Subcutaneous abdominal adipose tissue (tissue), 5 donors: ENCODE data around the gene FMN1.

ENCODE experiments used
- H3K27ac ChIP-seq: one replicate; pipeline ENCODE4 v1.7.0; 2013; ENCODE audit warnings: low read depth, mild to moderate bottlenecking, inconsistent platforms, low read length, moderate library complexity
- H3K27me3 ChIP-seq, 5 donors: one replicate each; pipeline ENCODE4 v1.7.0; 2013; ENCODE audit warnings: low read length in 5 of 5, inconsistent platforms in 1 of 5; ENCODE audit not compliant: control insufficient read depth in 5 of 5, insufficient read depth in 4 of 5
- H3K36me3 ChIP-seq, 5 donors: one replicate each; pipeline ENCODE4 v1.7.0; 2013; ENCODE audit warnings: low read length in 5 of 5; ENCODE audit not compliant: control insufficient read depth in 5 of 5, insufficient read depth in 5 of 5
- H3K4me1 ChIP-seq, 5 donors: one replicate each; pipeline ENCODE4 v1.7.0; 2013; ENCODE audit warnings: low read length in 5 of 5, mild to moderate bottlenecking in 3 of 5, moderate library complexity in 1 of 5; ENCODE audit not compliant: control insufficient read depth in 5 of 5, insufficient read depth in 5 of 5
- H3K4me3 ChIP-seq, 5 donors: one replicate each; pipeline ENCODE4 v1.7.0; 2013; ENCODE audit warnings: low read length in 5 of 5, low read depth in 1 of 5
- H3K9ac ChIP-seq, 5 donors: one replicate each; pipeline ENCODE4 v1.7.0; 2013; ENCODE audit warnings: low read length in 5 of 5, mild to moderate bottlenecking in 4 of 5, moderate library complexity in 3 of 5
- H3K9me3 ChIP-seq, 5 donors: one replicate each; pipeline ENCODE4 v1.7.0; 2013; ENCODE audit warnings: low read length in 5 of 5; ENCODE audit not compliant: control insufficient read depth in 5 of 5
- donor health status: healthy.
- donor health status: healthy.
- donor health status: healthy.
- donor health status: healthy.
- donor health status: healthy.

The FMN1 gene

DNA sequence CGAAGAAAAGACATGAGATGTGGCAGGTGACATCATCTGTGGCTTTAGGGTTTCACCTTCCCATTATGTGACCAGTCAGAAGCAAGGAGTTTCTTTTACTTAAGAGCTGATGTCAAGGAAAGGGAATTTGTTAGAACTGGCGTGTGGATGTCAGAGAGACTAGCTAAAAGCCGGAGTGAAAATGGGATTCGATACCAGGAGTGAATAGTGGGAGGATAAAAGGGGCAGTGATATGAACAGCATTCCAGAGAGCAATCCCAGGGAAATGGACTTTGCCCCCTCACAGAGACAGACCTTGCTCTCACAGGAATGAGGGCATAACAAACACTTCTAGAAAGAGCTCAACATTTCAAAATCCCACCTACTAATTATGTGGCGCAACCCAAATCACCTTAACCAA, 5.9 kb upstream of the FMN1 start:
- Histone ChIP-seq H3K9ac (no peak overlapping the region), H3K27me3 (peaks cover 0 to 9% (median 0%) of the 10 kb centered on the region in 5 donors), H3K4me3 (no peak overlapping the region), H3K36me3 (no peaks in the 10 kb centered on the region), H3K27ac (no peak overlapping the region), H3K4me1 (peaks cover 0 to 4% (median 2%) of the 10 kb centered on the region in 5 donors), H3K9me3 (no peaks in the 10 kb centered on the region)

DNA sequence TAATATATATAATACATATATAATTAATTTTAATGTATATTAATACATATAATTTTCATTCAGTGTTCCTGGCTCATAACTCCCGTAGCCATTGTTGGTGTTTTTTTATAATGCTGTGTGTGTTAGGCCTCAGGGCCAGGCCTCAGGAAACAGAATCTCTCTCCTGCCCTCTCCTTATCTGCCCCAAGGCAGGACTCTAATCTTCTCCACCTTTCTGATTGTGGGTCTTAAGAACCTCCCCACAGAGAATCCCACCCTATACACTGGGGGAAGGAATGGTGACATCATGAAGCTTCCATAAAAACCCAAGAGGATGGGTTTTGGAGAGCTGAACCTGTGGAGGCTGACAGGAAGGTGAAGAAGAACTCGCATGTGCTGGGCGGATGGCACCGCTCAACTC, 4.0 kb upstream of the FMN1 start:
- peaks cover 5 to 17% (median 13%) of the 10 kb centered on the region in 5 donors for H3K4me1 ChIP-seq
- H3K9me3 ChIP-seq = no peaks in the 10 kb centered on the region
- H3K27me3 ChIP-seq = peaks cover 0 to 9% (median 0%) of the 10 kb centered on the region in 5 donors
- no peaks in the 10 kb centered on the region for H3K36me3 ChIP-seq
- H3K4me3 ChIP-seq = no peak overlapping the region
- H3K27ac ChIP-seq = no peak overlapping the region
- no peak overlapping the region for H3K9ac ChIP-seq

DNA sequence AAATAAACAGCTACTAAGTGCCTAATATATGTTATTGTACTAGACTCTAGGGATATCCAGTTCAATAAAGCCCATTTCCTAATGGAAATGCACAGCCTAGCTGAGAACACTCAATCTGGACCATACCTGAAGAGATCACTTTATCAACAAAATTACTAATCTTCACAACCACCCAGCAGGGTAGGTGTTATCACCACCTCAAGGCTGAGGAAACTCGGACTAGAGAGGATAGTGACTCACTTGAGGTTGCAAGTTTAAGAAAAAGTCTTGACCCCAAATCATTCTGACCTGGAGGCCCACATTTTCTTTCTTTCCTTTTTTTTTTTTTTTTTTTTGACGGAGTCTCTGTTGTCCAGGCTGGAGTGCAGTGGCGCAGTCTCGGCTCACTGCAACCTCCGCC, 3.1 kb upstream of the FMN1 start:
- Histone ChIP-seq H3K4me1 (peaks cover 5 to 17% (median 13%) of the 10 kb centered on the region in 5 donors), H3K4me3 (no peak overlapping the region), H3K9ac (no peak overlapping the region), H3K27me3 (peaks cover 0 to 9% (median 2%) of the 10 kb centered on the region in 5 donors), H3K36me3 (no peaks in the 10 kb centered on the region), H3K27ac (no peak overlapping the region), H3K9me3 (no peaks in the 10 kb centered on the region)

DNA sequence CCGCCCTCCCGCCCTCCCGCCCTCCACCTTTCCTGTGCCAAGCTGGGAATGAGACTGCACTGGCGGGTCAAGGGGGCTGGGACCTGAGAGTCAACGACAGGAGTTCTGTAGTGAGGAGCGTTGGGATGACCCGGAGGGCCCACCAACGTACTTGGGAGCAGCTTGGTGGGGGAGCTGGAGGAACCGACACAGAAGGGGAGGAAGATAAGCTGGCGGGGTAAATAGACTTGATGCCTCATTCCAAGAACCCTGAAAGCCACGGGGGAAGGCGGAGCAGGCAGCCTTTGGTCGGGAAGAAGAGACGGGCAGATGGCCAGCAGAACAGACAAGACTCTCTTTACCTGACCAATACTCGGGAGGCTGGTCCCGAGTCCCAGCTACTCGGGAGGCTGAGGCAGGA, 277 bp downstream of the FMN1 start:
- H3K4me3 ChIP-seq = peak overlapping the region; percentile 60 to 84 (median 75)
- no peaks in the 10 kb centered on the region for H3K36me3 ChIP-seq
- no peak overlapping the region for H3K27ac ChIP-seq
- peaks cover 0 to 9% (median 5%) of the 10 kb centered on the region in 5 donors for H3K27me3 ChIP-seq
- H3K9ac ChIP-seq = peak overlapping the region in 1 of 5 donors; percentile 20
- H3K4me1 ChIP-seq = peaks cover 5 to 14% (median 10%) of the 10 kb centered on the region in 5 donors
- no peaks in the 10 kb centered on the region for H3K9me3 ChIP-seq

DNA sequence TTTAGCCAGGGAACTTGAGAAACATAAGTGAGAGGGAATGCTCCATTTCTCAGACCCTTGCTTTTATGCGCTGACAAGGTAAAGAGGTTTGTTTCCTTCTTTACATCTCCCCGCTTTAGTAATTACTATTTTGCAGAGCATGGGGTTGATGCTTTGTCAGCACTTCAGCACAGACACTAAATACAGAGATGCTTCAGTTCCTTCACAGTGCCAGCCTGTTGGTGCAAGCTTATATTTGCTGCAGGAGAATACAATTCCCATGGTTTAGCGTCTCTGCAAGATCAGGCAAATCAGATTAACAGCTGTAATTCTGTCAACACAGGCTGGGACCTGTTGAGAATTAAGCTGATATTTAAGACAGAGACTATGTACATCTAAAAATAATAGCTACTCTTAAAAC, 2.9 kb downstream of the FMN1 start:
- no peak overlapping the region for H3K4me3 ChIP-seq
- no peaks in the 10 kb centered on the region for H3K36me3 ChIP-seq
- peaks cover 0 to 6% (median 5%) of the 10 kb centered on the region in 5 donors for H3K27me3 ChIP-seq
- H3K9ac ChIP-seq = no peak overlapping the region
- H3K4me1 ChIP-seq = peaks cover 5 to 17% (median 10%) of the 10 kb centered on the region in 5 donors
- H3K27ac ChIP-seq = no peak overlapping the region
- H3K9me3 ChIP-seq = no peaks in the 10 kb centered on the region

DNA sequence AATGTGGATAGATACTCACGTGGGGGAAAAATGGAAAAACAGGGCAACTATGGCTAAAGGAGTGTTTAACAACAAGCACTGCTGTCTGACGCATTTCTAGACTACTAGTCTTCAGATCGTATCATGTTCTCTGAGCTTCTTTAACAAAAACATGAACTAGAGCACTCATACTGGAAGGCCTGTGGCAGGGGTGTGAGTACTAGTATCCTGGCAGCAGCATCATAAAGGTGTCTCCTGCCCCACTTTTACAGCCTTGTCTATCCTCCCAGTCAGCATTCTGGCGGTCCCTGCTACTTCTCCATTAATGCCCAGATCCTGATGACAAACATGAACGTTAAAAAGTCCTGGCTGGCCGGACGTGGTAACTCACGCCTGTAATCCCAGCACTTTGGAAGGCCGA, 4.0 kb downstream of the FMN1 start:
- Histone ChIP-seq H3K9me3 (no peaks in the 10 kb centered on the region), H3K4me1 (peaks cover 5 to 17% (median 10%) of the 10 kb centered on the region in 5 donors), H3K4me3 (no peak overlapping the region), H3K27me3 (peaks cover 0 to 6% (median 5%) of the 10 kb centered on the region in 5 donors), H3K36me3 (no peaks in the 10 kb centered on the region), H3K9ac (no peak overlapping the region), H3K27ac (no peak overlapping the region)

DNA sequence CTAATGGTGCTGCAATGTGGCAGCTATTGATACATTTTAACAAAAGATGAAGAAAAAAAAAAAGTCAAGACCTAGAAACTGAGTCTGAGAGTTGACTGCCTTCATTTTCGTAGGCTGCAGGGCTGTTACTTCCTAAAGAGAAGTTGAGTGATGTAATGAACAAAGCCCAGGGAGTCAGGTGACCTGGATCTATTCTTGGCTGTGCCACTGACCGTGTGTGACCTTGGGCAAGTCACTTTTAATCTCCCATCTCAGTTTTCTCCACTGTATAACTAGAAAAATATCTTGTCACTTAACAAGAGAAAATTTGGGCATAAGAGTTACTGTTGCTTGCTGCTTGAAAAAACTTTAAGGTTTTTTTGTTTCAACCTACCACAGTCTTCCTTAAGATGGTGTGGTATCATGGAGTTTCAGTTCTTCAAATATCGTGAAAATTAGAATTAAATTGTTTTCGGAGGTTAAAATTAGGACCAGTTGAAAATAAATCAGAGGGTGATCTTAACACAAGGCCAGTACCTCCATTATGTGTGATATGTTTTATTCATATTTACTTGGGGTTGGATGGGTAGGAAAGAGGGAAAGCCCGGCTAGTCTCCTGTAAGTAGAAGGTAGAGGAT, 5.8 kb downstream of the FMN1 start:
- H3K27me3 ChIP-seq = peaks cover 0 to 6% (median 5%) of the 10 kb centered on the region in 5 donors
- H3K4me1 ChIP-seq = peaks cover 0 to 3% (median 0%) of the 10 kb centered on the region in 5 donors
- no peak overlapping the region for H3K4me3 ChIP-seq
- no peaks in the 10 kb centered on the region for H3K9me3 ChIP-seq
- H3K27ac ChIP-seq = no peak overlapping the region
- H3K9ac ChIP-seq = no peak overlapping the region
- H3K36me3 ChIP-seq = no peaks in the 10 kb centered on the region

DNA sequence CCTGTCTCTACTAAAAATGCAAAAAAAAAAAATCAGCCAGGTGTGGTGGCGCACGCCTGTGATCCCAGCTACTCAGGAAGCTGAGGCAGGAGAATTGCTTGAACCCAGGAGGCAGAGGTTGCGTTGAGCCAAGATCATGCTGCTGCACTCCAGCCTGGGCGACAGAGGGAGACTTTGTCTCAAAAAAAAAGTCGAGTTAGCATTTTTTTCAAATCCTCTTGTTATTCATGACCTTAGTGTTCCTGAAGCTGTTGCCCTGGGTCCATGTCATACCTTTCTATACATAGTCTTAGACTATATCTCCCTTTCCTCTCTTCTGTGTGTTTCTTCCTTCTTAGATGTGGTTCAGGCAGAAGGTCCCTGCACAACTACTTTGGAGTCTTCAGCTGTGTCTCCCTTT, 6.4 kb downstream of the FMN1 start:
- H3K9me3 ChIP-seq = no peaks in the 10 kb centered on the region
- H3K36me3 ChIP-seq = no peaks in the 10 kb centered on the region
- H3K4me3 ChIP-seq = no peak overlapping the region
- H3K27ac ChIP-seq = no peak overlapping the region
- H3K9ac ChIP-seq = no peak overlapping the region
- peaks cover 0 to 3% (median 0%) of the 10 kb centered on the region in 5 donors for H3K4me1 ChIP-seq
- H3K27me3 ChIP-seq = peaks cover 0 to 6% (median 5%) of the 10 kb centered on the region in 5 donors

DNA sequence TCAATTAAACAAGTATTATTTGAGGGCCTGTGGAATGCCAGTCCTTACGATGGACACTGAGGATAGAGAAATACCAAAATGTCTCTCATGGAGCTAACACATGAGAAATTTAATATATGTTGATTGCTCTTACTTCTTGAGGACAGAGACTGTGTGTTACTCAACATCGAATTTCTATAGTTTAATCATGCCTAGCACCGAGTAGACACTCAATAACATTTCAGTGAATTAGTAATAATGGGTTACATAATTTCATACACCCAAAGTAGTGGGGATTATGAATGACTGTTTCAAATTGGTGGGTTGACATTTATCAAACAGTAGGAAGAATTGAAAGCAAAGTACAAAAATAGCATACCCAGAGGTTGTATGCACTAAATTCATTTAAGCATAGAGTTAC, 11.2 kb downstream of the FMN1 start:
- peaks cover 0 to 3% (median 0%) of the 10 kb centered on the region in 5 donors for H3K4me1 ChIP-seq
- no peaks in the 10 kb centered on the region for H3K9me3 ChIP-seq
- H3K4me3 ChIP-seq = no peak overlapping the region
- H3K9ac ChIP-seq = no peak overlapping the region
- H3K36me3 ChIP-seq = no peaks in the 10 kb centered on the region
- H3K27me3 ChIP-seq = no peaks in the 10 kb centered on the region
- no peak overlapping the region for H3K27ac ChIP-seq

DNA sequence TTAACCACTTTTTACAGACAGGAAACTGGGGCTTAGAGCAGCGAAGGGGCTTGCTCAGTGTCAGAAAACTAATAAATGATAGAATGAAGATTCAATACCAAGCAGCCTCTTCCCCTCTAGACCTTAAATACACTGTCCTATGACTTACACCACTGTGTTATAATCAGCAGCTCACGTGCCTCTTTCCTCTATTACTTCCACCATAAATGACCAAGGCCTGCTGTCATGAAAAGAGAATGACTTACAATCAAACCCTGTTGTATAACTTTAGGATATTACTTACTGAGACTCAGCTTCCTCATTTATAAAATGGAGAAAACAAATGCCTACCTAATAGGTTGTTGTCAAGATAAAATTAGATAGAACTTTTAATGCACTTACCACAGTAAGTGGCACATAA, 11.6 kb downstream of the FMN1 start:
- H3K36me3 ChIP-seq = no peaks in the 10 kb centered on the region
- H3K4me3 ChIP-seq = no peak overlapping the region
- H3K4me1 ChIP-seq = no peaks in the 10 kb centered on the region
- H3K9ac ChIP-seq = no peak overlapping the region
- no peaks in the 10 kb centered on the region for H3K9me3 ChIP-seq
- no peaks in the 10 kb centered on the region for H3K27me3 ChIP-seq
- no peak overlapping the region for H3K27ac ChIP-seq
